HepG2 (cell line): ENCODE data around the gene ABCF1. TPM values are rescaled to one million over a fixed set of nuclear protein-coding genes. Genes with fewer than 3 reads are reported as not detected.
A peak's percentile ranks its signal among the peaks of the same experiment; 100 is the strongest.

ENCODE experiments used
- ARNT ChIP-seq: fragments of 450-650 bp; IDR thresholded peaks from 2 replicates; pipeline ENCODE4 v1.6.1; 2017
- CEBPG ChIP-seq: IDR thresholded peaks from 2 replicates; pipeline ENCODE4 v1.6.1; 2016
- NCOA5 ChIP-seq: sonication (generic); formaldehyde crosslinking; IDR thresholded peaks from 2 replicates; pipeline ENCODE4 v1.4.0; 2020; ENCODE audit warnings: missing genetic modification reagents
- NR1H2 ChIP-seq: sonication (generic); formaldehyde crosslinking; IDR thresholded peaks from 2 replicates; pipeline ENCODE4 v1.8.1; 2022; ENCODE audit warnings: low read depth, missing genetic modification reagents, borderline replicate concordance
- PITX1 ChIP-seq: sonication (generic); formaldehyde crosslinking; IDR thresholded peaks from 2 replicates; pipeline ENCODE4 v1.5.1; 2020; ENCODE audit warnings: mild to moderate bottlenecking, missing genetic modification reagents
- PRPF4 ChIP-seq: fragments of 200-400 bp; formaldehyde crosslinking; IDR thresholded peaks from 2 replicates; pipeline ENCODE4 v1.6.1; 2016; ENCODE audit warnings: low read length, low read depth; ENCODE audit not compliant: poor library complexity, severe bottlenecking
- THYN1 ChIP-seq: sonication (generic); formaldehyde crosslinking; IDR thresholded peaks from 2 replicates; pipeline ENCODE4 v1.8.1; 2023; ENCODE audit warnings: low read depth, mild to moderate bottlenecking, moderate library complexity, missing genetic modification reagents, borderline replicate concordance
- ZNF17 ChIP-seq: sonication (generic); formaldehyde crosslinking; IDR thresholded peaks from 2 replicates; pipeline ENCODE4 v1.5.0; 2020; ENCODE audit warnings: mild to moderate bottlenecking, missing genetic modification reagents
- ZNF296 ChIP-seq: sonication (generic); formaldehyde crosslinking; conservative IDR thresholded peaks from 2 replicates; pipeline ENCODE4 v1.5.0; 2020; ENCODE audit warnings: mild to moderate bottlenecking, missing genetic modification reagents
- ZNF451 ChIP-seq: sonication (generic); formaldehyde crosslinking; IDR thresholded peaks from 2 replicates; pipeline ENCODE4 v1.5.0; 2020; ENCODE audit warnings: mild to moderate bottlenecking, missing genetic modification reagents
- ZNF589 ChIP-seq: sonication (generic); formaldehyde crosslinking; conservative IDR thresholded peaks from 2 replicates; pipeline ENCODE4 v1.8.0; 2022; ENCODE audit warnings: mild to moderate bottlenecking, moderate library complexity, missing genetic modification reagents
- ZNF614 ChIP-seq: IDR thresholded peaks from 2 replicates; pipeline ENCODE4 v1.6.1; 2018; ENCODE audit warnings: missing biosample characterization, missing genetic modification reagents, inconsistent platforms, borderline replicate concordance
- ZSCAN21 ChIP-seq: sonication (generic); formaldehyde crosslinking; IDR thresholded peaks from 2 replicates; pipeline ENCODE4 v1.8.0; 2022; ENCODE audit warnings: mild to moderate bottlenecking, missing genetic modification reagents, moderate library complexity, borderline replicate concordance
- polyA plus RNA-seq, 8 experiments: library from polyadenylated mRNA; depleted of rRNA in 3 of 8; stranded (reverse) in 7 of 8; unstranded in 1 of 8; fragments of >200 nt; fragmentation: Illumina TruSeq in 4 of 8; extraction: Trizol in 4 of 8; gene quantifications; 2 replicates each; pipeline versions ENCODE4 v1.2.1 to v1.2.3, GENCODE V29; 2011 to 2016; ENCODE audit warnings: low read depth in 4 of 8, missing spikeins in 1 of 8, mixed read lengths in 1 of 8; ENCODE audit not compliant: insufficient read depth in 1 of 8
- total RNA-seq, 5 experiments: library from RNA; depleted of rRNA; stranded (reverse); fragments of >200 nt; fragmentation: Illumina TruSeq; extraction: Trizol; gene quantifications; 2 replicates each; pipeline ENCODE4 v1.2.3, GENCODE V29; 2016; ENCODE audit warnings: low read depth in 1 of 5
- TF ChIP-seq, protein P1 (sequence below): sonication (generic); formaldehyde crosslinking; IDR thresholded peaks from 2 replicates; pipeline ENCODE4 v1.4.0; 2020; ENCODE audit warnings: missing genetic modification reagents
- TF ChIP-seq, protein P2 (sequence below): sonication (generic); formaldehyde crosslinking; IDR thresholded peaks from 2 replicates; pipeline ENCODE4 v1.4.0; 2020; ENCODE audit warnings: mild to moderate bottlenecking, missing genetic modification reagents
- TF ChIP-seq, protein P3 (sequence below): sonication (generic); formaldehyde crosslinking; IDR thresholded peaks from 2 replicates; pipeline ENCODE4 v1.5.0; 2020; ENCODE audit warnings: mild to moderate bottlenecking, missing genetic modification reagents, borderline replicate concordance

Gene ABCF1
- total and polyA plus RNA-seq, 2 of the 13 experiments (the other 11 are each of a cell fraction or from before 2014, with no cell fraction given): 25.4 to 98.9 TPM

DNA sequence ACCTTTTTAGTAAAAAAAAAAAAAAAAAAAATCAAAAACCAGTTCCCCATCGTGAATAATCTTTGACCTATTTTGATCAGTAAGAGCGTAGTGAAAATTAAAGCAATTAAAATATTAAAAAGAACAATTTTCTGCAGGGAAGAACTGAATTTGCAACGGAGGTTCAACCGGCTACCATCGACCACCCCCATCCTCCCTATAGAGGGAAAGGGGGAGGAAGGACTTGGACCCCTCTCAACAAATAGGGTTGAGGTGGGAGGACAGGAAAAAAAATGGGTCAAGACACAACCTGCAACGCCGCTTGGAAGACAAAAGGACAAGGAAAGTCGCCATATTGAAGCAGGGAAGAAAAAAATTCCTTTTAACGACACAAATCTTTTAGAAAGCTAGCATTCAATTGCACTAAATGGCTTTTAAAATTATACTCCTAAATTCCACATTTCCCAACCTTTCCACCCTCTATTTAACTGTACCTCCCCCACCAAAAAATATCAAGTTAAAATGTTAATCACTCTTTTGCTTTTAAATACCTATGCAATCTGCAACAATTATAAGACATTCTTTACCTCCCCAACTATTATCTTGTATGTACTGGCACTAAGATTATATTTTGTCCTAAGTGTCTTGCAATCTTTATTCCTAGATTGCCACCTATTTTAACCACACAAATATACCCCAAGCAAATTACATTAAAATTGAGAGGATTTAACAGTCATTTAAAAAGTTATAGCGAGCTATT, 44.1 kb downstream of the ABCF1 start (continued):
- TF ChIP-seq, protein P1, sequence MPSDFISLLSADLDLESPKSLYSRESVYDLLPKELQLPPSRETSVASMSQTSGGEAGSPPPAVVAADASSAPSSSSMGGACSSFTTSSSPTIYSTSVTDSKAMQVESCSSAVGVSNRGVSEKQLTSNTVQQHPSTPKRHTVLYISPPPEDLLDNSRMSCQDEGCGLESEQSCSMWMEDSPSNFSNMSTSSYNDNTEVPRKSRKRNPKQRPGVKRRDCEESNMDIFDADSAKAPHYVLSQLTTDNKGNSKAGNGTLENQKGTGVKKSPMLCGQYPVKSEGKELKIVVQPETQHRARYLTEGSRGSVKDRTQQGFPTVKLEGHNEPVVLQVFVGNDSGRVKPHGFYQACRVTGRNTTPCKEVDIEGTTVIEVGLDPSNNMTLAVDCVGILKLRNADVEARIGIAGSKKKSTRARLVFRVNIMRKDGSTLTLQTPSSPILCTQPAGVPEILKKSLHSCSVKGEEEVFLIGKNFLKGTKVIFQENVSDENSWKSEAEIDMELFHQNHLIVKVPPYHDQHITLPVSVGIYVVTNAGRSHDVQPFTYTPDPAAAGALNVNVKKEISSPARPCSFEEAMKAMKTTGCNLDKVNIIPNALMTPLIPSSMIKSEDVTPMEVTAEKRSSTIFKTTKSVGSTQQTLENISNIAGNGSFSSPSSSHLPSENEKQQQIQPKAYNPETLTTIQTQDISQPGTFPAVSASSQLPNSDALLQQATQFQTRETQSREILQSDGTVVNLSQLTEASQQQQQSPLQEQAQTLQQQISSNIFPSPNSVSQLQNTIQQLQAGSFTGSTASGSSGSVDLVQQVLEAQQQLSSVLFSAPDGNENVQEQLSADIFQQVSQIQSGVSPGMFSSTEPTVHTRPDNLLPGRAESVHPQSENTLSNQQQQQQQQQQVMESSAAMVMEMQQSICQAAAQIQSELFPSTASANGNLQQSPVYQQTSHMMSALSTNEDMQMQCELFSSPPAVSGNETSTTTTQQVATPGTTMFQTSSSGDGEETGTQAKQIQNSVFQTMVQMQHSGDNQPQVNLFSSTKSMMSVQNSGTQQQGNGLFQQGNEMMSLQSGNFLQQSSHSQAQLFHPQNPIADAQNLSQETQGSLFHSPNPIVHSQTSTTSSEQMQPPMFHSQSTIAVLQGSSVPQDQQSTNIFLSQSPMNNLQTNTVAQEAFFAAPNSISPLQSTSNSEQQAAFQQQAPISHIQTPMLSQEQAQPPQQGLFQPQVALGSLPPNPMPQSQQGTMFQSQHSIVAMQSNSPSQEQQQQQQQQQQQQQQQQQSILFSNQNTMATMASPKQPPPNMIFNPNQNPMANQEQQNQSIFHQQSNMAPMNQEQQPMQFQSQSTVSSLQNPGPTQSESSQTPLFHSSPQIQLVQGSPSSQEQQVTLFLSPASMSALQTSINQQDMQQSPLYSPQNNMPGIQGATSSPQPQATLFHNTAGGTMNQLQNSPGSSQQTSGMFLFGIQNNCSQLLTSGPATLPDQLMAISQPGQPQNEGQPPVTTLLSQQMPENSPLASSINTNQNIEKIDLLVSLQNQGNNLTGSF (CRISPR knock-in tag): no peak
- TF ChIP-seq ARNT (no peak), NR1H2 (no peak), ZSCAN21 (no peak), ZNF614 (CRISPR knock-in tag) (no peak), ZNF17 (CRISPR knock-in tag) (0 out of 2 replicates have a peak, but pooled peaks have one; percentile 25), ZNF451 (CRISPR knock-in tag) (no peak), CEBPG (no peak), THYN1 (CRISPR knock-in tag) (no peak), ZNF296 (CRISPR knock-in tag) (no peak), PITX1 (CRISPR knock-in tag) (peak; percentile 22; the same call in 1 of the 2 replicates), ZNF589 (no peak), PRPF4 (no peak), NCOA5 (CRISPR knock-in tag) (0 out of 2 replicates have a peak, but pooled peaks have one; percentile 63)
- TF ChIP-seq, protein P2, sequence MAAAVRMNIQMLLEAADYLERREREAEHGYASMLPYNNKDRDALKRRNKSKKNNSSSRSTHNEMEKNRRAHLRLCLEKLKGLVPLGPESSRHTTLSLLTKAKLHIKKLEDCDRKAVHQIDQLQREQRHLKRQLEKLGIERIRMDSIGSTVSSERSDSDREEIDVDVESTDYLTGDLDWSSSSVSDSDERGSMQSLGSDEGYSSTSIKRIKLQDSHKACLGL (CRISPR knock-in tag): no peak
- TF ChIP-seq, protein P3, sequence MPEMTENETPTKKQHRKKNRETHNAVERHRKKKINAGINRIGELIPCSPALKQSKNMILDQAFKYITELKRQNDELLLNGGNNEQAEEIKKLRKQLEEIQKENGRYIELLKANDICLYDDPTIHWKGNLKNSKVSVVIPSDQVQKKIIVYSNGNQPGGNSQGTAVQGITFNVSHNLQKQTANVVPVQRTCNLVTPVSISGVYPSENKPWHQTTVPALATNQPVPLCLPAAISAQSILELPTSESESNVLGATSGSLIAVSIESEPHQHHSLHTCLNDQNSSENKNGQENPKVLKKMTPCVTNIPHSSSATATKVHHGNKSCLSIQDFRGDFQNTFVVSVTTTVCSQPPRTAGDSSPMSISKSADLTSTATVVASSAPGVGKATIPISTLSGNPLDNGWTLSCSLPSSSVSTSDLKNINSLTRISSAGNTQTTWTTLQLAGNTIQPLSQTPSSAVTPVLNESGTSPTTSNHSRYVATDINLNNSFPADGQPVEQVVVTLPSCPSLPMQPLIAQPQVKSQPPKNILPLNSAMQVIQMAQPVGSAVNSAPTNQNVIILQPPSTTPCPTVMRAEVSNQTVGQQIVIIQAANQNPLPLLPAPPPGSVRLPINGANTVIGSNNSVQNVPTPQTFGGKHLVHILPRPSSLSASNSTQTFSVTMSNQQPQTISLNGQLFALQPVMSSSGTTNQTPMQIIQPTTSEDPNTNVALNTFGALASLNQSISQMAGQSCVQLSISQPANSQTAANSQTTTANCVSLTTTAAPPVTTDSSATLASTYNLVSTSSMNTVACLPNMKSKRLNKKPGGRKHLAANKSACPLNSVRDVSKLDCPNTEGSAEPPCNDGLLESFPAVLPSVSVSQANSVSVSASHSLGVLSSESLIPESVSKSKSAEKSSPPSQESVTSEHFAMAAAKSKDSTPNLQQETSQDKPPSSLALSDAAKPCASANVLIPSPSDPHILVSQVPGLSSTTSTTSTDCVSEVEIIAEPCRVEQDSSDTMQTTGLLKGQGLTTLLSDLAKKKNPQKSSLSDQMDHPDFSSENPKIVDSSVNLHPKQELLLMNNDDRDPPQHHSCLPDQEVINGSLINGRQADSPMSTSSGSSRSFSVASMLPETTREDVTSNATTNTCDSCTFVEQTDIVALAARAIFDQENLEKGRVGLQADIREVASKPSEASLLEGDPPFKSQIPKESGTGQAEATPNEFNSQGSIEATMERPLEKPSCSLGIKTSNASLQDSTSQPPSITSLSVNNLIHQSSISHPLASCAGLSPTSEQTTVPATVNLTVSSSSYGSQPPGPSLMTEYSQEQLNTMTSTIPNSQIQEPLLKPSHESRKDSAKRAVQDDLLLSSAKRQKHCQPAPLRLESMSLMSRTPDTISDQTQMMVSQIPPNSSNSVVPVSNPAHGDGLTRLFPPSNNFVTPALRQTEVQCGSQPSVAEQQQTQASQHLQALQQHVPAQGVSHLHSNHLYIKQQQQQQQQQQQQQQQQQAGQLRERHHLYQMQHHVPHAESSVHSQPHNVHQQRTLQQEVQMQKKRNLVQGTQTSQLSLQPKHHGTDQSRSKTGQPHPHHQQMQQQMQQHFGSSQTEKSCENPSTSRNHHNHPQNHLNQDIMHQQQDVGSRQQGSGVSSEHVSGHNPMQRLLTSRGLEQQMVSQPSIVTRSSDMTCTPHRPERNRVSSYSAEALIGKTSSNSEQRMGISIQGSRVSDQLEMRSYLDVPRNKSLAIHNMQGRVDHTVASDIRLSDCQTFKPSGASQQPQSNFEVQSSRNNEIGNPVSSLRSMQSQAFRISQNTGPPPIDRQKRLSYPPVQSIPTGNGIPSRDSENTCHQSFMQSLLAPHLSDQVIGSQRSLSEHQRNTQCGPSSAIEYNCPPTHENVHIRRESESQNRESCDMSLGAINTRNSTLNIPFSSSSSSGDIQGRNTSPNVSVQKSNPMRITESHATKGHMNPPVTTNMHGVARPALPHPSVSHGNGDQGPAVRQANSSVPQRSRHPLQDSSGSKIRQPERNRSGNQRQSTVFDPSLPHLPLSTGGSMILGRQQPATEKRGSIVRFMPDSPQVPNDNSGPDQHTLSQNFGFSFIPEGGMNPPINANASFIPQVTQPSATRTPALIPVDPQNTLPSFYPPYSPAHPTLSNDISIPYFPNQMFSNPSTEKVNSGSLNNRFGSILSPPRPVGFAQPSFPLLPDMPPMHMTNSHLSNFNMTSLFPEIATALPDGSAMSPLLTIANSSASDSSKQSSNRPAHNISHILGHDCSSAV: no peak
